Uterus (tissue), 2 donors: ENCODE data around the gene PRKAR1B.

ENCODE experiments used
- CTCF ChIP-seq, 4 experiments: fragments of 200-600 bp in 2 of 4; fragments of 450-650 bp in 2 of 4; sonication (generic) in 2 of 4; IDR thresholded peaks; one replicate each; pipeline ENCODE4 v1.5.1; 2016 to 2019; ENCODE audit warnings: antibody characterized with exemption in 4 of 4, mild to moderate bottlenecking in 2 of 4, moderate library complexity in 1 of 4
- POLR2A ChIP-seq, 2 donors: fragments of 450-650 bp; IDR thresholded peaks; one replicate each; pipeline ENCODE4 v1.6.1; 2016; ENCODE audit warnings: antibody characterized with exemption in 2 of 2, mild to moderate bottlenecking in 1 of 2, moderate library complexity in 1 of 2

GRCh38 chr7:601036-601594 lies 126.0 kb downstream of the PRKAR1B start:
- no peak for TF ChIP-seq CTCF (IDR thresholded peaks at IDR 0.05)
- no peak for TF ChIP-seq POLR2A (IDR thresholded peaks at IDR 0.05)
